PC-9 (cell line): ENCODE measurements around the gene ZNF565. TPM values are rescaled to one million over a fixed set of nuclear protein-coding genes. Genes with fewer than 3 reads are reported as not detected.
A peak's percentile ranks its signal among the peaks of the same experiment; 100 is the strongest.
"Not testable (repeated sequence)": the region's sequence is repeated elsewhere in the genome, so short reads cannot be mapped to it uniquely, and the experiment has no call there.

Experiments
- BruUV-seq: library from RNA; stranded (reverse); fragments of 400-500 nt; replicated peaks from 2 replicates; lab custom pipeline; 2021; lab: Mats Ljungman, UMichigan
- CTCF ChIA-PET: fragments of 300-600 bp; sonication (Branson Sonifier 250); formaldehyde crosslinking; loops from one replicate; lab custom pipeline; 2022; ENCODE audit warnings: antibody characterized with exemption; lab: Charles Lee
- POLR2A ChIA-PET: fragments of 300-600 bp; sonication (Branson Sonifier 250); formaldehyde crosslinking; loops from one replicate; lab custom pipeline; 2022; ENCODE audit warnings: antibody characterized with exemption; ENCODE audit not compliant: unreplicated experiment; lab: Charles Lee
- DNase-seq, 2 experiments: peaks; one replicate each; pipeline versions ENCODE4 v3.0.0 to v3.0.0-alpha.2; 2015 to 2022; ENCODE audit warnings: mixed read lengths in 1 of 2
- H2AFZ ChIP-seq: fragments of 200-600 bp; sonication (generic); 2 replicates; pipeline ENCODE4 v1.8.1; 2017; ENCODE audit warnings: antibody characterized with exemption
- H3F3A ChIP-seq: fragments of 200-600 bp; sonication (generic); 2 replicates; pipeline ENCODE4 v1.8.1; 2017; ENCODE audit warnings: antibody characterized with exemption, mild to moderate bottlenecking, low read depth; ENCODE audit not compliant: insufficient read depth
- H3K27ac ChIP-seq: fragments of 200-600 bp; sonication (generic); 2 replicates; pipeline ENCODE4 v1.6.1; 2016; ENCODE audit warnings: mixed run types
- H3K27me3 ChIP-seq: fragments of 200-600 bp; sonication (generic); 2 replicates; pipeline ENCODE4 v1.6.1; 2016; ENCODE audit warnings: low read depth, mixed run types; ENCODE audit not compliant: insufficient read depth
- H3K36me3 ChIP-seq: fragments of 200-600 bp; sonication (generic); 2 replicates; pipeline ENCODE4 v1.6.1; 2016; ENCODE audit warnings: low read depth, mixed run types
- H3K4me1 ChIP-seq: fragments of 200-600 bp; sonication (generic); replicated peaks from 2 replicates; pipeline ENCODE4 v1.6.1; 2016; ENCODE audit warnings: mixed run types; ENCODE audit not compliant: insufficient read depth
- H3K4me2 ChIP-seq: fragments of 200-600 bp; sonication (generic); 2 replicates; pipeline ENCODE4 v1.6.1; 2017; ENCODE audit warnings: mixed run types
- H3K4me3 ChIP-seq: fragments of 200-600 bp; sonication (generic); 2 replicates; pipeline ENCODE4 v1.6.1; 2016; ENCODE audit warnings: mixed run types
- H3K79me2 ChIP-seq: fragments of 200-600 bp; sonication (generic); 2 replicates; pipeline ENCODE4 v1.6.1; 2017; ENCODE audit warnings: low read depth, mixed run types
- H3K9me2 ChIP-seq: fragments of 200-600 bp; sonication (generic); 2 replicates; pipeline ENCODE4 v1.8.1; 2017; ENCODE audit warnings: mild to moderate bottlenecking; ENCODE audit not compliant: insufficient read depth
- H3K9me3 ChIP-seq: fragments of 200-600 bp; sonication (generic); 2 replicates; pipeline ENCODE4 v1.8.1; 2016; ENCODE audit warnings: low read depth; ENCODE audit not compliant: insufficient read depth
- H4K20me1 ChIP-seq: fragments of 200-600 bp; sonication (generic); 2 replicates; pipeline ENCODE4 v1.8.1; 2017; ENCODE audit not compliant: insufficient read depth
- CTCF ChIP-seq: fragments of 200-600 bp; sonication (generic); conservative IDR thresholded peaks from 2 replicates; pipeline ENCODE4 v1.6.1; 2017; ENCODE audit warnings: mixed run types, antibody characterized with exemption, mild to moderate bottlenecking, moderate library complexity
- EZH2 ChIP-seq: fragments of 200-600 bp; sonication (generic); IDR thresholded peaks from 2 replicates; pipeline ENCODE4 v1.8.0; 2017; ENCODE audit warnings: antibody characterized with exemption, low read depth
- intact Hi-C: fragments of 100-400 bp; cut with micrococcal nuclease; formaldehyde crosslinking; loops from one replicate; pipeline ENCODE4 v1.10.0; 2022; ENCODE audit not compliant: unreplicated experiment
- total RNA-seq: library from RNA; stranded (reverse); gene quantifications from 2 replicates; pipeline ENCODE4 v1.2.3, GENCODE V29; 2021

Gene ZNF565
- total RNA-seq, 1 experiment from 2014 or later: 3.3 TPM

DNA sequence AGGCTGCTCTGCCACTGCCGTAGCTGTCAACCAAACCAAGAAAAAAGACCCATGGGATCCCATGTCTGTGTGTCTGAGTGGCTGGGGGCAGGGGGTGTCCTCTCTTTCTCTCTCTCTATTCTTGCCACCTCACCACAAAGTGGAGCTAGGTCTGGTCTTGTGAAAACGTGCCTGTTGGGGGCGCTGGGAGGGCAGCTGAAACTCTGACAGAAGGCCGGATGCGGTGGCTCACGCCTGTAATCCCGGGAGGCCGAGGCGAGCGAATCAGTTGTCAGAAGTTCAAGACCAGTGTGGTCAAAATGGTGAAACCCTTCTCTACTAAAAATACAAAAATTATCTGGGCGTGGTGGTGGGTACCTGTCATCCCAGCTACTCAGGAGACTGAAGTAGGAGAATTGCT is 29.6 kb upstream of the ZNF565 start:
- Histone ChIP-seq H3K4me1 (no peaks in the 10 kb centered on the region), H3K27ac (no peak overlapping the region), H3K27me3 (no peaks in the 10 kb centered on the region), H2AFZ (no peak overlapping the region), H3K79me2 (no peaks in the 10 kb centered on the region), H3K36me3 (no peaks in the 10 kb centered on the region), H3K9me2 (no peaks in the 10 kb centered on the region), H3K9me3 (0 out of 2 replicates have a peak, but pooled peaks cover 3% of the 10 kb centered on the region), H4K20me1 (no peaks in the 10 kb centered on the region), H3F3A (peaks cover 18% of the 10 kb centered on the region), H3K4me2 (no peak overlapping the region), H3K4me3 (no peak overlapping the region)
- intact Hi-C loops: no loop called here
- CTCF ChIA-PET: no interaction called here
- no TSS peak for BruUV-seq
- TF ChIP-seq CTCF (no peak), EZH2 (no peak)
- POLR2A ChIA-PET: no interaction called here
- DNase-seq: no peak

- no peak overlapping the region for H2AFZ ChIP-seq
- H3K27ac ChIP-seq: no peak overlapping the region
- H3K4me3 ChIP-seq: peak overlapping the region; percentile 18; the same call in 1 of the 2 replicates
- no peaks in the 10 kb centered on the region for H4K20me1 ChIP-seq
- H3K4me2 ChIP-seq: no peak overlapping the region
- no TSS peak for BruUV-seq
- H3K36me3 ChIP-seq: peaks cover 62% of the 10 kb centered on the region
- POLR2A ChIA-PET: no interaction called here
- no peak for TF ChIP-seq CTCF
- TF ChIP-seq EZH2: no peak
- CTCF ChIA-PET: no interaction called here
- no peaks in the 10 kb centered on the region for H3K9me2 ChIP-seq
- peaks cover 55% of the 10 kb centered on the region for H3F3A ChIP-seq
- no peaks in the 10 kb centered on the region for H3K79me2 ChIP-seq
- no peaks in the 10 kb centered on the region for H3K27me3 ChIP-seq
- intact Hi-C loops: no loop called here
- peaks cover 69% of the 10 kb centered on the region for H3K9me3 ChIP-seq
- no peaks in the 10 kb centered on the region for H3K4me1 ChIP-seq
- no peak for DNase-seq
Observed at GRCh38 chr19:36236946-36237310, 22.5 kb upstream of the ZNF565 start.

DNA sequence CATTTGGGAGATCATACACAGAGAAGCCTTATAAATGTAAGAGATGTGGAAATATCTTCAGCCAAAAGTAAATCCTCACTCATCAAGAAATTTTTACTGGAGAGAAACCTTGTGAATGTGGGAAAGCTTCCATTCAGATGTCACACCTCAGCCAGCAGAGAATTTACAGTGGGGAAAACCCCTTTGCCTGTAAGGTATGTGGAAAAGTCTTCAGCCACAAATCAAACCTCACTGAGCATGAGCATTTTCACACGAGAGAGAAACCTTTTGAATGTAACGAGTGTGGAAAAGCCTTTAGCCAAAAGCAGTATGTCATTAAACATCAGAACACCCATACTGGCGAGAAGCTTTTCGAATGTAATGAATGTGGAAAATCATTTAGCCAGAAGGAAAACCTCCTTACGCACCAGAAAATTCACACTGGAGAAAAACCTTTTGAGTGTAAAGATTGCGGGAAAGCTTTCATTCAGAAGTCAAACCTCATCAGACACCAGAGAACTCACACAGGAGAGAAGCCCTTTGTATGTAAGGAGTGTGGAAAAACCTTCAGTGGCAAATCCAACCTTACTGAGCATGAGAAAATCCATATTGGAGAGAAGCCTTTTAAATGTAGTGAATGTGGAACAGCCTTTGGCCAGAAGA is 22.0 kb upstream of the ZNF565 start:
- H4K20me1 ChIP-seq: no peaks in the 10 kb centered on the region
- H3K79me2 ChIP-seq: no peaks in the 10 kb centered on the region
- no TSS peak for BruUV-seq
- H3K27me3 ChIP-seq: no peaks in the 10 kb centered on the region
- peaks cover 73% of the 10 kb centered on the region for H3K9me3 ChIP-seq
- POLR2A ChIA-PET: no interaction called here
- H3K4me1 ChIP-seq: no peaks in the 10 kb centered on the region
- H3K36me3 ChIP-seq: peaks cover 67% of the 10 kb centered on the region
- TF ChIP-seq CTCF (no peak), EZH2 (no peak)
- no peak overlapping the region for H3K27ac ChIP-seq
- H3F3A ChIP-seq: peaks cover 55% of the 10 kb centered on the region
- CTCF ChIA-PET: no interaction called here
- DNase-seq: no peak
- H3K9me2 ChIP-seq: no peaks in the 10 kb centered on the region
- intact Hi-C loops: no loop called here
- no peak overlapping the region for H2AFZ ChIP-seq
- peak overlapping the region; percentile 18 for H3K4me3 ChIP-seq
- no peak overlapping the region for H3K4me2 ChIP-seq

- H3K4me3 ChIP-seq, H3K4me2 ChIP-seq, H3K9me2 ChIP-seq, DNase-seq, H3K27ac ChIP-seq, H3K79me2 ChIP-seq, BruUV-seq, POLR2A ChIA-PET, H3K27me3 ChIP-seq, H2AFZ ChIP-seq, CTCF ChIA-PET, H3K4me1 ChIP-seq, intact Hi-C loops, H4K20me1 ChIP-seq: not testable (repeated sequence)
- H3K36me3 ChIP-seq: peaks cover 95% of the 10 kb centered on the region
- H3F3A ChIP-seq: peaks cover 32% of the 10 kb centered on the region; the same call in 1 of the 2 replicates
- H3K9me3 ChIP-seq: peaks cover 83% of the 10 kb centered on the region
Observed at GRCh38 chr19:36233626-36234025, 19.2 kb upstream of the ZNF565 start.
